ENCODE results near the gene PHEX.

PHEX gene

DNA sequence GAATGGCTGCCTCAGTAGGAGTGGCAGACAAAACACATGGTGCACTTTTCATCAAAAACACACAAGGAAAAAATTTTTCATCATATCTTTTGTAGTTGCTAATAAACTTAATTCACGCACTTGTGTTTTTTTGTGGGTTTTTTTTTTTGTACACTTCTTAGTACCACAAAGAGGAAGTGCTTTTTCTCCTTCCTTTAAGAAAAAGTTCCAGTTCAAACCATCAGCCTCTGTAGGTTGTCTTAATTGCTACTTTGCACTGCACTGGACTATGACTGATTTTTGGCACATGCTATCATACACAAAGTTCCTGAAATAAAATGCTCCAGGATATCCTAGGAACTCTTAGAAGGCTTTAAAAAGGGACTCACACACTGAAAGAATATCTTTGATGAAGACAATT is at the start of gene PHEX:
PHEX (plus strand) TSS at position 242 of the 400 bp plus-strand sequence. CDS start 681 bp downstream, outside the sequence.
- no peak for DNase-seq (ENCODE audit: low spot score)

GRCh38 chrX:21985332-21985777 is 46.8 kb upstream of the PHEX start:
- peak; percentile 71 for DNase-seq (ENCODE audit: low spot score)

DNA sequence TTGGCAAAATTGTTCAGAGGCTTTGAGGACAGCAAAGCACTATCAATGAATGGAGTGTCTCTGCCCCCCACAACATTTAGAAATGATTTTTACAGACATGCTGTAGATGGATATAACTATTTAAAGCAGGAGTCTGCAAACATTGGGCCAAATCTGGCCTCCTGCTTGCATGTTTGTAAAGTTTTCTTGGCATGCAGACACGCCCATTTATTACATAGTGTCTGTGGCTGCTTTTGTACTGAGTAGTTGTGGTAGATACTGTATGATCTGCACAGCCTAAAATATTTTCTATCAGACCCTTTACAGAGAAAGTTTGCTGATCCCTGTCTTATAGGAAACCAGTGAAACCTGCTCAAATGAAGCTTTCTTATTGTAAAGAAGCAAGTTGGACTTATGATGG is 45.5 kb upstream of the PHEX start:
- DNase-seq (ENCODE audit: low spot score) = no peak

GRCh38 chrX:21989384-21989783 is 42.7 kb upstream of the PHEX start:
- no peak for DNase-seq (ENCODE audit: low spot score)

GRCh38 chrX:21990832-21991231 is 41.3 kb upstream of the PHEX start:
- DNase-seq (ENCODE audit: low spot score) = no peak

- DNase-seq (ENCODE audit: low spot score) = no peak
Measured at GRCh38 chrX:21991504-21991903, 40.6 kb upstream of the PHEX start.

DNA sequence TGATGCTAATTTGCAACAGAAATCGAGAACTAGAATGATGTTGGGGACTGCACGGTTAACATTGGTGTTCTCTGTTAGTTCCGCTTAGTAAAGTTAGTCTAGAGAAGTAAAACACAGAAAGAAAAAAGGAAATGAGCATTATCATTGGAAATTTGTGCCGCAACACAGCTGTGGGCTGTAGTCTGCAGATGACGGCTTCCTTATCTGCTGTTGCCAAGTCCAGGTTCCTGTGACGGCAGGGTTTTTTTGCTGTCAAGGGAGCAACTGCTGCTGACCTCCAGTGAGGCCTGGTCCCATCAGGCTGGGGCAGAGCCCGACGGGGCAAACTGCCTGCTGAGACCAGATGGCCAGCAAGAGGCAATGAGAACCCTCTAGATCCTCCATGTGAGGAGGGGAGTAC is 38.9 kb upstream of the PHEX start:
- peak; percentile 5 for DNase-seq (ENCODE audit: low spot score)

- DNase-seq (ENCODE audit: low spot score) = no peak
Measured at GRCh38 chrX:21996872-21997455, 35.2 kb upstream of the PHEX start.

GRCh38 chrX:21998037-21998436 is 34.1 kb upstream of the PHEX start:
- no peak for DNase-seq (ENCODE audit: low spot score)

GRCh38 chrX:22004866-22005265 is 27.3 kb upstream of the PHEX start:
- DNase-seq (ENCODE audit: low spot score) = no peak

- DNase-seq (ENCODE audit: low spot score) = no peak
Measured at GRCh38 chrX:22012051-22012450, 20.1 kb upstream of the PHEX start.

DNA sequence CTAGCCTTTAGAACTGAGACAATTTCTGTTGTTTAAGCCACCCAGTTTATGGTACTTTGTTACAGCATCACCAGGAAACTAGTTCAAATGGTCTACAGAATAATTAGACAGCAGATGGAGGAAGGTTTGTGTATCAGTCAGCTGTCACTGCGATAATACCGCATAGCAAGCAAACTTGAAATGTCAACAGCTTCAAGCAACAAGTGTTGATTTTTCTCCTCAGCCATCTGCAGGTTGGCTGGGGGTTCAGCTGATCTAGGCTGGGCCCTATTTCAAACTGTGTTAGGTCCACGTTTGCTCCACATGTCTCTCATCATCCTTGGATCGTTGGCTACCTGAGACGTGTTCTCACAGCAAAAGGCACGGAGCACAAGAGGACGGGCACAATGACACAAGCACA is 19.2 kb upstream of the PHEX start:
- DNase-seq (ENCODE audit: low spot score) = no peak

DNA sequence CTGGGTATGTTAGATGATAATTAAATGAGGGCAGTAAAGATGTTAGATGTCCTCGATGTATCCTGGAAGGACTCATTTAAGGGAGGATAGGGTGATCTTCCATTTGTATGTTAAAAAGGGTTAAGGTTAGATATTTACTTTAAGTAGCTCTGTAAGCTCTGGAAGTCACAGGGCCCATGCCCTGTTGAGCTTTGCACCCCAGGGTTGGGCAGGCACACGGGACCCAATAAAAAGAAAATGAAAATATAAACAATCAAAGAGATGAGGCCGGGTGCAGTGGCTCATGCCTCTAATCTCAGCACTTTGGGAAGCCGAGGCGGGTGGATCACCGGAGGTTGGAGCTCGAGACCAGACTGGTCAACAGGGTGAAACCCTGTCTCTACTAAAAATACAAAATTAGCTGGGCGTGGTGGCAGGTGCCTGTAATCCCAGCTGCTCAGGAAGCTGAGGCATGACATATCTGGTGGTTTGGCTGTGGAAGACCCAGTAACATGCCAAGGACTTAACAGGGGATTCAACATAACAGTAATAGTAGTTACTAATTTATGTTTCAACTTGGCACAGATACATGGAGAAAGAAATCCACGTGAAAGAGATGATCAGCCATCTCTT is 16.9 kb upstream of the PHEX start:
- DNase-seq (ENCODE audit: low spot score) = no peak

- no peak for DNase-seq (ENCODE audit: low spot score)
Measured at GRCh38 chrX:22021751-22022324, 10.3 kb upstream of the PHEX start.

DNA sequence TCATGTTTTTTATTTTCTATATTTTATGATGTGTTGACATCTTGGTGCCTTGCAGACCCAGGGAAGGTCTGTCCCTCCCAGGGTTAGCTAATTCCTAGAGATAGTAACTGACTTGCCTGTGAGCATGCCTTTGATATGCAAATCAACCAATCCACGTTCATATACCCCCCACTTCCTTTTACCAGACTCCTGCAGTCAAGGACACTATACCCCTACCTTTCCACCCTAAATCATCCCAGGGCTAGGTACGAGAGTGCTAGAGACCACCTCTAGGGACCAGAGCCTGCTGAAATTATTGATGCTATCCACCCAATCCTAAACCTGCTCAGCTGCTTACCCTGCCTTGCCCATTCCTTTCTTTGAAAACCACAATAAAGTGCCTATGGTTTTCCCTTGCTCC is 7.5 kb upstream of the PHEX start:
- no peak for DNase-seq (ENCODE audit: low spot score)

- DNase-seq (ENCODE audit: low spot score) = no peak
Measured at GRCh38 chrX:22025751-22026150, 6.4 kb upstream of the PHEX start.

- DNase-seq (ENCODE audit: low spot score) = no peak
Measured at GRCh38 chrX:22026731-22027130, 5.4 kb upstream of the PHEX start.

GRCh38 chrX:22032506-22032905 is 381 bp downstream of the PHEX start:
- no peak for DNase-seq (ENCODE audit: low spot score)

DNA sequence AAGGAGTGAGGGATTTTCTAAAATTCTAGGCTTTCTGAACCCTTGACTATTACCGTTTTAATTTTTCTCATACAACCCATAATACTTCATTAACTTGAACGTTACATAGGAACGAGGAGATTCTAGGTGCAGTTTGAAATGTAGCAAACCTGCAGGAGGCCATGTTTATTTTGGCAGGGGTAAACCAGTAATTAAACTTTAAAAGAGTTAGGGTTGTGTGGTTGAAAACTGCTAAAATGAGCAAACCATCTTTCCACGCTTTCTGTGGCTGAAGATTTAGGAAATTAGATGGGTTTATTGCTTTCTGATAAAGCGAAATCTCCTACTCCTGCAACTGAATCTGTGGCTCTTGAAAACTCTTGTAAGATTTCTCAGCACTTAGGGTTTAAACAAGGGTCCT is 1.7 kb downstream of the PHEX start:
- no peak for DNase-seq (ENCODE audit: low spot score)

- no peak for DNase-seq (ENCODE audit: low spot score)
Measured at GRCh38 chrX:22035236-22035635, 3.1 kb downstream of the PHEX start.

DNA sequence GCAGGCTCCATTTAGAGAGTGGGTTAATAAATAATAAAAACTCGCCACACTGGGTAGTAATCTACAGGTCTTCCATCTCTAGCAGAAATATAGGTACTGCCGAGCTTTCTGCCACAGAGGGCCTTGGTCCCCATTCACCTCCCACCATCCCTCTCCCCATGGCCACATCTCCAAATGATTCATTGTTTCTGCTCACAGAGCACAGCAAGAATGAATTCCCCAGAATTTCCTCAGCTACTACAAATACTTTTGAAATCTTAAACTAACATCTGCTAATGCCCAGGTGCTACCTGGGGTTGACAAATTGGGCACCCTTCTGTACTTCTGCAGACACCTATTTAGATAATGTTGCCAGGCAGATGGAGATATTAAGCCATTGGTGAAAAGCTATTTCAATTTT is 5.1 kb downstream of the PHEX start:
- DNase-seq (ENCODE audit: low spot score) = no peak

DNA sequence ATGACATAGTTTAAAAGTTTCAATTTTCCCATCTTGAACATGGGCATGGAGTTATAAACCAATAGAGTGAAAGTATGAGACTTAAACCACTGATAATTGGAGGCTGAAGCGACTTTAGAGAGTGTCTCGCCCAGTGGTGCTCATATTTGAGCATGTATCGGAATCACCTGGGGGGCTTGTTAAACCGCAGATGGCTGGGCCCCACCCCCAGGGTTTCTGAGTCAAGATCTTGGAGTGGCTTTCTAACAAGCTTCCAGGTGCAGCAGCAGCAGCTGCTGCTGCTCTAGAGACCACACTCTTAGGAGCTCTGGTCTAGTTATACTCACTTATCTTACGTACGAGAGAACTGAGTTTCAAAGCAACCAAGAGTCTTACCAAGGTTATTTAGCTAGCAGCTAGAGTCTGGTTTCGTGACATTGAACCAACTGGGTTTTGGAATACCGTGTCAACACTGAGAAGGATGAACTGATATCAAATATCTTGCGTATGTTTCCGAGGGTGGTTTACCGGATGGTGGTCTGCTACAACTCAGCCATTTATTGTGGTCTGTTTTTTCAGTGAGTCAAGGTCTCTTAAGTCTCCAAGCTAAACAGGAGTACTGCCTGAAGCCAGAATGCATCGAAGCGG is 5.9 kb downstream of the PHEX start:
- no peak for DNase-seq (ENCODE audit: low spot score)

DNA sequence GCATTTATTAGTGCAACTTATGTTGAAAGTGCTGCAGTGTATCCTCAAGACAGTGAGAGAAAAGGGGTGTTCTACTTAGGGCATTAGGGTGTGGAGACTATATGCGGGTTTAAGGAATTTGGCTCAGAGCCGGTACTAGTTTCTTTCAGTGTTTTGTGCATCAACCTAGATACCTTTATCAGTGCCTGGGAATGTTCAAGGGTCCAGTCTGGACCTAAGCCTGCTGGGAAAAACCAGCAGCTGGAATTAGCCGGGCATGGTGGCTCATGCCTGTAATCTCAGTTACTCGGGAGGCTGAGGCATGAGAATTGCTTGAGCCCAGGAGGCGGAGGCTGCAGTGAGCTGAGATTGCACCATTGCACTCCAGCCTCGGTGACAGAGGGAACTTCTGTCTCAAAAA is 7.4 kb downstream of the PHEX start:
- no peak for DNase-seq (ENCODE audit: low spot score)

Measured in hematopoietic multipotent progenitor cell treated with erythropoietin and hydrocortisone succinate and interleukin-3 and kit ligand, for 17 days (in vitro differentiated cells).